UCSD-AML1 (cell line): ENCODE data around the gene SLMAP.

ENCODE experiments used
- DNase-seq: peaks from one replicate; lab custom pipeline; 2025; ENCODE audit not compliant: unreplicated experiment; lab: John Stamatoyannopoulos, UW

SLMAP gene

GRCh38 chr3:57889807-57890206 lies 133.7 kb downstream of the SLMAP start:
- DNase-seq: no peak

GRCh38 chr3:57890874-57891273 lies 134.8 kb downstream of the SLMAP start:
- DNase-seq: no peak

GRCh38 chr3:57892423-57892822 lies 136.3 kb downstream of the SLMAP start:
- DNase-seq: no peak

GRCh38 chr3:57893156-57893555 lies 137.0 kb downstream of the SLMAP start:
- no peak for DNase-seq

GRCh38 chr3:57893668-57894067 lies 137.6 kb downstream of the SLMAP start:
- no peak for DNase-seq

- DNase-seq: no peak
Observed at GRCh38 chr3:57896031-57896430, 139.9 kb downstream of the SLMAP start.

- no peak for DNase-seq
Observed at GRCh38 chr3:57896691-57897090, 140.6 kb downstream of the SLMAP start.

- no peak for DNase-seq
Observed at GRCh38 chr3:57900786-57901185, 144.7 kb downstream of the SLMAP start.

GRCh38 chr3:57903124-57903890 lies 147.2 kb downstream of the SLMAP start:
- no peak for DNase-seq

- DNase-seq: no peak
Observed at GRCh38 chr3:57910990-57911389, 154.9 kb downstream of the SLMAP start.

GRCh38 chr3:57911593-57911992 lies 155.5 kb downstream of the SLMAP start:
- DNase-seq: no peak

- no peak for DNase-seq
Observed at GRCh38 chr3:57917601-57918000, 161.5 kb downstream of the SLMAP start.

GRCh38 chr3:57918123-57918837 lies 162.2 kb downstream of the SLMAP start:
- no peak for DNase-seq

GRCh38 chr3:57919987-57920386 lies 163.9 kb downstream of the SLMAP start:
- no peak for DNase-seq

- no peak for DNase-seq
Observed at GRCh38 chr3:57923101-57923500, 167.0 kb downstream of the SLMAP start.

GRCh38 chr3:57923752-57924151 lies 167.6 kb downstream of the SLMAP start:
- no peak for DNase-seq

- no peak for DNase-seq
Observed at GRCh38 chr3:57927166-57927565, 171.1 kb downstream of the SLMAP start.

GRCh38 chr3:57927916-57928315 lies 171.8 kb downstream of the SLMAP start:
- no peak for DNase-seq

GRCh38 chr3:57928511-57928910 lies 172.4 kb downstream of the SLMAP start:
- DNase-seq: no peak

GRCh38 chr3:57929988-57930387 lies 173.9 kb downstream of the SLMAP start:
- no peak for DNase-seq

- DNase-seq: no peak
Observed at GRCh38 chr3:57933602-57934001, 177.5 kb downstream of the SLMAP start.

- DNase-seq: no peak
Observed at GRCh38 chr3:57934373-57934772, 178.3 kb downstream of the SLMAP start.

GRCh38 chr3:57935539-57935938 lies 179.4 kb downstream of the SLMAP start:
- no peak for DNase-seq
